H1 (cell line): ENCODE data around the gene ATF7IP. TPM values are rescaled to one million over a fixed set of nuclear protein-coding genes. Genes with fewer than 3 reads are reported as not detected.

Source experiments
- CTCF ChIA-PET: fragments of 300-600 bp; sonication (Branson Sonifier 250); formaldehyde crosslinking; loops from one replicate; lab custom pipeline; 2021; ENCODE audit not compliant: partially characterized antibody; lab: Charles Lee
- POLR2A ChIA-PET: fragments of 300-600 bp; sonication (Branson Sonifier 250); formaldehyde crosslinking; loops from one replicate; lab custom pipeline; 2021; ENCODE audit warnings: inconsistent platforms; ENCODE audit not compliant: partially characterized antibody; lab: Charles Lee
- DNase-seq, 2 experiments: peaks; one replicate each; pipeline versions ENCODE4 v3.0.0 to v3.0.0-alpha.2; 2010 to 2022; ENCODE audit warnings: low spot score in 2 of 2, low read depth in 1 of 2, mixed read lengths in 1 of 2
- FAIRE-seq: peaks from 2 replicates; lab custom pipeline; 2011; peaks lifted over from hg19 to GRCh38; lab: Jason Lieb, UNC
- H2AFZ ChIP-seq: 2 replicates; pipeline ENCODE4 v1.8.1; 2012; ENCODE audit warnings: low read length, inconsistent platforms
- H2AK5ac ChIP-seq: 2 replicates; pipeline ENCODE4 v1.6.1; 2013; ENCODE audit warnings: low read depth, low read length
- H2BK120ac ChIP-seq: replicated peaks from 2 replicates; pipeline ENCODE3; 2013; ENCODE audit warnings: low read depth, low read length, inconsistent platforms
- H2BK12ac ChIP-seq: 2 replicates; pipeline ENCODE4 v1.6.1; 2013; ENCODE audit warnings: low read depth, low read length
- H2BK15ac ChIP-seq: 2 replicates; pipeline ENCODE4 v1.6.1; 2013; ENCODE audit warnings: low read length
- H2BK20ac ChIP-seq: 2 replicates; pipeline ENCODE4 v1.6.1; 2013; ENCODE audit warnings: low read length
- H2BK5ac ChIP-seq: 2 replicates; pipeline ENCODE4 v1.6.1; 2013; ENCODE audit warnings: low read depth, low read length
- H3K14ac ChIP-seq: 2 replicates; pipeline ENCODE4 v1.6.1; 2013; ENCODE audit warnings: inconsistent platforms; ENCODE audit not compliant: insufficient read length
- H3K18ac ChIP-seq: 2 replicates; pipeline ENCODE4 v1.6.1; 2013; ENCODE audit warnings: low read length; ENCODE audit errors: extremely low read depth
- H3K23ac ChIP-seq: 2 replicates; pipeline ENCODE4 v1.6.1; 2013; ENCODE audit warnings: inconsistent platforms; ENCODE audit not compliant: insufficient read length
- H3K23me2 ChIP-seq: 2 replicates; pipeline ENCODE4 v1.6.1; 2013; ENCODE audit warnings: low read depth, low read length
- H3K27ac ChIP-seq: 2 replicates; pipeline ENCODE4 v1.6.1; 2011; ENCODE audit warnings: low read depth, low read length, inconsistent platforms
- H3K27me3 ChIP-seq, 4 experiments: replicated peaks in 1 of 4; 1 replicate in 1 of 4; 2 replicates in 3 of 4; pipeline versions ENCODE4 v1.6.1 to v1.8.1; 2011 to 2013; ENCODE audit warnings: low read length in 3 of 4, mild to moderate bottlenecking in 3 of 4, inconsistent platforms in 2 of 4, mixed read lengths in 2 of 4, moderate library complexity in 1 of 4; ENCODE audit not compliant: control insufficient read depth in 3 of 4, insufficient read depth in 3 of 4; ENCODE audit errors: extremely low read depth in 1 of 4
- H3K36me3 ChIP-seq, 4 experiments: 2 replicates each; pipeline versions ENCODE4 v1.6.1 to v1.8.1; 2011 to 2013; ENCODE audit warnings: mild to moderate bottlenecking in 4 of 4, low read length in 3 of 4, moderate library complexity in 2 of 4, control low read depth in 1 of 4, inconsistent platforms in 1 of 4; ENCODE audit not compliant: insufficient read depth in 4 of 4, control insufficient read depth in 2 of 4
- H3K4ac ChIP-seq: replicated peaks from 2 replicates; pipeline ENCODE3; 2013; ENCODE audit warnings: low read length, low read depth, mixed read lengths, inconsistent platforms; ENCODE audit not compliant: insufficient read length
- H3K4me1 ChIP-seq, 4 experiments: replicated peaks in 1 of 4; 1 replicate in 1 of 4; 2 replicates in 3 of 4; pipeline versions ENCODE4 v1.6.1 to v1.8.1; 2011 to 2013; ENCODE audit warnings: low read length in 3 of 4, inconsistent platforms in 2 of 4, mixed read lengths in 1 of 4; ENCODE audit not compliant: insufficient read depth in 4 of 4, control insufficient read depth in 3 of 4
- H3K4me2 ChIP-seq, 2 experiments: 2 replicates each; pipeline versions ENCODE4 v1.6.1 to v1.8.1; 2011 to 2013; ENCODE audit warnings: low read depth in 2 of 2, low read length in 2 of 2, control low read depth in 1 of 2, inconsistent platforms in 1 of 2, mild to moderate bottlenecking in 1 of 2; ENCODE audit not compliant: insufficient read depth in 1 of 2
- H3K4me3 ChIP-seq, 4 experiments: fragments of 200-600, 300-600 bp in 1 of 4; sonication (generic), shearing (Covaris generic), sonication (Bioruptor Twin) in 1 of 4; 2 replicates each; pipeline versions ENCODE4 v1.5.1 to v1.8.1; 2011 to 2016; ENCODE audit warnings: low read length in 4 of 4, low read depth in 3 of 4, control low read depth in 2 of 4, inconsistent platforms in 2 of 4, mild to moderate bottlenecking in 2 of 4, mixed read lengths in 1 of 4, moderate library complexity in 1 of 4; ENCODE audit not compliant: insufficient read depth in 2 of 4; ENCODE audit errors: extremely low read depth in 1 of 4
- H3K56ac ChIP-seq: replicated peaks from 2 replicates; pipeline ENCODE3; 2013; ENCODE audit warnings: low read depth, mild to moderate bottlenecking, mixed read lengths, low read length, inconsistent platforms; ENCODE audit not compliant: insufficient read length
- H3K79me1 ChIP-seq: 2 replicates; pipeline ENCODE4 v1.6.1; 2013; ENCODE audit warnings: low read depth, low read length, control low read depth
- H3K79me2 ChIP-seq, 2 experiments: 2 replicates each; pipeline versions ENCODE4 v1.6.1 to v1.8.1; 2012 to 2013; ENCODE audit warnings: low read length in 2 of 2, mild to moderate bottlenecking in 2 of 2, inconsistent platforms in 1 of 2; ENCODE audit not compliant: insufficient read depth in 2 of 2, control insufficient read depth in 1 of 2
- H3K9ac ChIP-seq, 4 experiments: replicated peaks in 1 of 4; 1 replicate in 1 of 4; 2 replicates in 3 of 4; pipeline versions ENCODE4 v1.6.1 to v1.8.1; 2011 to 2013; ENCODE audit warnings: low read depth in 3 of 4, low read length in 3 of 4, control low read depth in 2 of 4, mild to moderate bottlenecking in 2 of 4, moderate library complexity in 2 of 4, inconsistent platforms in 1 of 4; ENCODE audit errors: extremely low read depth in 1 of 4
- H3K9me3 ChIP-seq, 2 experiments: 2 replicates each; pipeline versions ENCODE4 v1.6.1 to v1.8.1; 2012 to 2013; ENCODE audit warnings: mild to moderate bottlenecking in 2 of 2, moderate library complexity in 2 of 2, control low read depth in 1 of 2, inconsistent platforms in 1 of 2, low read depth in 1 of 2, low read length in 1 of 2, mixed read lengths in 1 of 2; ENCODE audit not compliant: insufficient read depth in 2 of 2
- H4K20me1 ChIP-seq, 2 experiments: replicated peaks in 1 of 2; 2 replicates each; pipeline versions ENCODE3 to v1.8.1; 2011 to 2013; ENCODE audit warnings: inconsistent platforms in 2 of 2, low read length in 2 of 2, mild to moderate bottlenecking in 1 of 2; ENCODE audit not compliant: insufficient read depth in 2 of 2, control insufficient read depth in 1 of 2
- H4K5ac ChIP-seq: 2 replicates; pipeline ENCODE4 v1.6.1; 2013; ENCODE audit warnings: low read length, low read depth, mixed read lengths, inconsistent platforms; ENCODE audit not compliant: insufficient read length
- H4K8ac ChIP-seq: 2 replicates; pipeline ENCODE4 v1.8.0; 2013; ENCODE audit warnings: mild to moderate bottlenecking, moderate library complexity, low read length, inconsistent platforms; ENCODE audit not compliant: insufficient read depth; ENCODE audit errors: extremely low read depth
- H4K91ac ChIP-seq: replicated peaks from 2 replicates; pipeline ENCODE3; 2013; ENCODE audit warnings: low read length, mixed read lengths, inconsistent platforms; ENCODE audit not compliant: insufficient read length
- ZNF274 ChIP-seq: IDR thresholded peaks from 2 replicates; pipeline ENCODE4 v1.7.0; 2012; ENCODE audit warnings: low read length, borderline replicate concordance; ENCODE audit errors: extremely low read depth
- polyA plus RNA-seq, 7 experiments: library from polyadenylated mRNA; depleted of rRNA in 3 of 7; stranded (reverse) in 5 of 7; unstranded in 2 of 7; fragments of >200 nt in 5 of 7; fragments of 200-250 nt in 2 of 7; gene quantifications; 1 replicate in 5 of 7; 2 replicates in 1 of 7; 4 replicates in 1 of 7; pipeline versions ENCODE4 v1.2.1 to v1.2.3, GENCODE V29; 2011 to 2013; ENCODE audit warnings: missing spikeins in 2 of 7, mixed read lengths in 2 of 7
- total RNA-seq: library from RNA; stranded (reverse); fragmentation: NEBNext Ultra II Directional; extraction: Animal tissue kit (Norgen Biotek cat#: 25700); gene quantifications from 2 replicates; pipeline ENCODE4 v1.2.1, GENCODE V29; 2021

Gene ATF7IP
- total and polyA plus RNA-seq, 2 of the 8 experiments (the other 6 are each of a cell fraction or from before 2014, with no cell fraction given): 34.2 to 148 TPM

GRCh38 chr12:14450479-14450878 lies 85.0 kb downstream of the ATF7IP start:
- Histone ChIP-seq H3K9me3 (no peaks in the 10 kb centered on the region), H3K4ac (no peak overlapping the region), H2BK15ac (no peak overlapping the region), H4K91ac (no peak overlapping the region), H2BK20ac (no peak overlapping the region), H3K18ac (no peak overlapping the region), H2AK5ac (no peak overlapping the region), H3K4me1 (peaks cover 0 to 4% (median 0%) of the 10 kb centered on the region in 4 experiments; a peak in 1 of 7 replicates), H3K23ac (no peak overlapping the region), H3K9ac (no peak overlapping the region), H3K14ac (no peak overlapping the region), H4K20me1 (peaks cover 2 to 5% of the 10 kb centered on the region in 2 experiments), H2BK5ac (no peak overlapping the region), H3K79me2 (peaks cover 0 to 68% of the 10 kb centered on the region in 2 experiments; a peak in 3 of 4 replicates), H3K4me2 (no peak overlapping the region), H2BK120ac (no peak overlapping the region), H2AFZ (no peak overlapping the region), H3K27me3 (peaks cover 0 to 1% (median 0%) of the 10 kb centered on the region in 4 experiments; a peak in 1 of 7 replicates), H3K4me3 (no peak overlapping the region), H3K27ac (no peak overlapping the region), H3K79me1 (no peaks in the 10 kb centered on the region), H3K23me2 (no peaks in the 10 kb centered on the region; the same call in 1 of the 2 replicates), H4K5ac (no peak overlapping the region), H4K8ac (no peak overlapping the region), H3K36me3 (peaks cover 0 to 27% (median 3%) of the 10 kb centered on the region in 4 experiments; a peak in 4 of 8 replicates), H3K56ac (no peak overlapping the region), H2BK12ac (no peak overlapping the region)
- no peak for DNase-seq
- ChIA-PET POLR2A (no interaction called here), CTCF (no interaction called here)
- no peak for FAIRE-seq
- no peak for TF ChIP-seq ZNF274
